HEK293 (cell line): ENCODE data around the gene KBTBD8.
A peak's percentile ranks its signal among the peaks of the same experiment; 100 is the strongest.

Experiments
- BCL11B ChIP-seq: fragments of 450-650 bp; formaldehyde crosslinking; IDR thresholded peaks from 2 replicates; pipeline ENCODE4 v1.5.1; 2016; ENCODE audit warnings: low read depth, missing biosample characterization, missing genetic modification characterization
- BCL6B ChIP-seq: fragments of 450-650 bp; formaldehyde crosslinking; IDR thresholded peaks from 2 replicates; pipeline ENCODE4 v1.5.1; 2017; ENCODE audit warnings: missing biosample characterization, missing genetic modification characterization
- EGR2 ChIP-seq: fragments of 450-650 bp; formaldehyde crosslinking; IDR thresholded peaks from 2 replicates; pipeline ENCODE4 v1.5.1; 2016; ENCODE audit warnings: low read depth, missing biosample characterization, missing genetic modification characterization
- HOXA7 ChIP-seq: sonication (generic); formaldehyde crosslinking; IDR thresholded peaks from 2 replicates; pipeline ENCODE4 v1.8.1; 2022; ENCODE audit warnings: missing genetic modification reagents, borderline replicate concordance
- MYNN ChIP-seq: fragments of 450-650 bp; formaldehyde crosslinking; IDR thresholded peaks from 2 replicates; pipeline ENCODE4 v1.5.1; 2016; ENCODE audit warnings: missing biosample characterization, missing genetic modification characterization, borderline replicate concordance
- OVOL3 ChIP-seq: fragments of 450-650 bp; formaldehyde crosslinking; IDR thresholded peaks from 2 replicates; pipeline ENCODE4 v1.5.1; 2016; ENCODE audit warnings: missing biosample characterization, missing genetic modification characterization
- PRDM1 ChIP-seq: fragments of 450-650 bp; formaldehyde crosslinking; IDR thresholded peaks from 2 replicates; pipeline ENCODE4; 2016; ENCODE audit warnings: missing biosample characterization, missing genetic modification characterization
- TSHZ1 ChIP-seq: fragments of 450-650 bp; formaldehyde crosslinking; IDR thresholded peaks from 2 replicates; pipeline ENCODE4 v1.5.1; 2016; ENCODE audit warnings: missing biosample characterization, missing genetic modification characterization, borderline replicate concordance
- ZBTB1 ChIP-seq: fragments of 450-650 bp; formaldehyde crosslinking; IDR thresholded peaks from 2 replicates; pipeline ENCODE4 v1.5.1; 2016; ENCODE audit warnings: missing biosample characterization, missing genetic modification characterization
- ZBTB26 ChIP-seq: fragments of 450-650 bp; formaldehyde crosslinking; optimal IDR thresholded peaks from 2 replicates; pipeline ENCODE3; 2016; ENCODE audit warnings: missing biosample characterization, mild to moderate bottlenecking, missing genetic modification characterization
- ZBTB6 ChIP-seq: fragments of 450-650 bp; formaldehyde crosslinking; IDR thresholded peaks from 2 replicates; pipeline ENCODE4 v1.5.1; 2017; ENCODE audit warnings: missing biosample characterization, missing genetic modification characterization
- ZFP37 ChIP-seq: fragments of 450-650 bp; formaldehyde crosslinking; IDR thresholded peaks from 2 replicates; pipeline ENCODE4 v1.5.1; 2016; ENCODE audit warnings: missing biosample characterization, missing genetic modification characterization
- ZNF133 ChIP-seq: fragments of 450-650 bp; formaldehyde crosslinking; IDR thresholded peaks from 2 replicates; pipeline ENCODE4 v1.5.1; 2016; ENCODE audit warnings: missing biosample characterization, missing genetic modification characterization
- ZNF18 ChIP-seq: fragments of 450-650 bp; formaldehyde crosslinking; IDR thresholded peaks from 2 replicates; pipeline ENCODE4 v1.5.1; 2016; ENCODE audit warnings: missing biosample characterization, missing genetic modification characterization
- ZNF202 ChIP-seq: fragments of 450-650 bp; formaldehyde crosslinking; IDR thresholded peaks from 2 replicates; pipeline ENCODE4 v1.5.1; 2016; ENCODE audit warnings: missing biosample characterization, missing genetic modification characterization, borderline replicate concordance
- ZNF266 ChIP-seq: fragments of 450-650 bp; formaldehyde crosslinking; IDR thresholded peaks from 2 replicates; pipeline ENCODE4 v1.5.1; 2016; ENCODE audit warnings: missing biosample characterization, missing genetic modification characterization, low read depth
- ZNF274 ChIP-seq, 2 experiments: fragments of 200-500 bp in 1 of 2; fragments of 450-650 bp in 1 of 2; sonication (Bioruptor generic) in 1 of 2; formaldehyde crosslinking in 1 of 2; IDR thresholded peaks; 2 replicates each; pipeline versions ENCODE4 v1.5.1 to v1.6.1; 2014 to 2016; ENCODE audit warnings: borderline replicate concordance in 1 of 2, inconsistent platforms in 1 of 2, low read length in 1 of 2, missing biosample characterization in 1 of 2, missing genetic modification characterization in 1 of 2
- ZNF292 ChIP-seq: fragments of 450-650 bp; formaldehyde crosslinking; IDR thresholded peaks from 2 replicates; pipeline ENCODE4 v1.5.1; 2016; ENCODE audit warnings: low read depth, missing biosample characterization, missing genetic modification characterization, borderline replicate concordance
- ZNF398 ChIP-seq: fragments of 450-650 bp; formaldehyde crosslinking; IDR thresholded peaks from 2 replicates; pipeline ENCODE4 v1.5.1; 2017; ENCODE audit warnings: missing biosample characterization, missing genetic modification characterization
- ZNF423 ChIP-seq: fragments of 450-650 bp; formaldehyde crosslinking; IDR thresholded peaks from 2 replicates; pipeline ENCODE4 v1.5.1; 2016; ENCODE audit warnings: missing biosample characterization, missing genetic modification characterization
- ZNF426 ChIP-seq: fragments of 450-650 bp; formaldehyde crosslinking; IDR thresholded peaks from 2 replicates; pipeline ENCODE4 v1.5.1; 2017; ENCODE audit warnings: missing biosample characterization, missing genetic modification characterization, mild to moderate bottlenecking, inconsistent platforms, moderate library complexity
- ZNF510 ChIP-seq: fragments of 450-650 bp; formaldehyde crosslinking; IDR thresholded peaks from 2 replicates; pipeline ENCODE4 v1.5.1; 2018; ENCODE audit warnings: mild to moderate bottlenecking, missing genetic modification characterization, missing biosample characterization; ENCODE audit not compliant: insufficient replicate concordance
- ZNF548 ChIP-seq: fragments of 450-650 bp; formaldehyde crosslinking; IDR thresholded peaks from 2 replicates; pipeline ENCODE4 v1.5.1; 2016; ENCODE audit warnings: missing biosample characterization, missing genetic modification characterization
- ZNF561 ChIP-seq: fragments of 450-650 bp; IDR thresholded peaks from 2 replicates; pipeline ENCODE4 v1.5.1; 2018; ENCODE audit warnings: missing biosample characterization, missing genetic modification characterization, borderline replicate concordance
- ZNF571 ChIP-seq: fragments of 450-650 bp; formaldehyde crosslinking; IDR thresholded peaks from 2 replicates; pipeline ENCODE4 v1.5.0; 2017; ENCODE audit warnings: missing biosample characterization, missing genetic modification characterization
- ZNF654 ChIP-seq: fragments of 450-650 bp; formaldehyde crosslinking; IDR thresholded peaks from 2 replicates; pipeline ENCODE4 v1.5.1; 2016; ENCODE audit warnings: low read depth, missing biosample characterization, missing genetic modification characterization
- ZNF785 ChIP-seq: fragments of 450-650 bp; formaldehyde crosslinking; IDR thresholded peaks from 2 replicates; pipeline ENCODE4 v1.5.1; 2016; ENCODE audit warnings: missing biosample characterization, missing genetic modification characterization

KBTBD8 gene

GRCh38 chr3:66998113-66998903 lies at the start of gene KBTBD8 (continued):
- TF ChIP-seq ZBTB6 (tag by site-specific recombination) (peak; percentile 91), ZBTB1 (tag by site-specific recombination) (0 out of 2 replicates have a peak, but pooled peaks have one; percentile 43), ZNF654 (no peak), ZNF398 (tag by site-specific recombination) (peak; percentile 72), ZNF510 (no peak), ZNF426 (tag by site-specific recombination) (no peak), OVOL3 (tag by site-specific recombination) (no peak), BCL11B (tag by site-specific recombination) (no peak), PRDM1 (tag by site-specific recombination) (peak; percentile 30; the same call in 1 of the 2 replicates), ZNF561 (tag by site-specific recombination) (no peak), TSHZ1 (tag by site-specific recombination) (0 out of 2 replicates have a peak, but pooled peaks have one; percentile 10), ZNF571 (tag by site-specific recombination) (no peak), ZNF133 (tag by site-specific recombination) (no peak), ZBTB26 (peak; percentile 71), ZNF423 (peak; percentile 36; the same call in 1 of the 2 replicates), MYNN (no peak), ZNF202 (tag by site-specific recombination) (no peak), ZNF18 (tag by site-specific recombination) (no peak), ZNF292 (tag by site-specific recombination) (no peak), ZNF266 (tag by site-specific recombination) (no peak), ZFP37 (tag by site-specific recombination) (0 out of 2 replicates have a peak, but pooled peaks have one; percentile 38), ZNF785 (tag by site-specific recombination) (0 out of 2 replicates have a peak, but pooled peaks have one; percentile 37), HOXA7 (CRISPR knock-in tag) (no peak), EGR2 (peak; percentile 76), BCL6B (tag by site-specific recombination) (no peak), ZNF548 (tag by site-specific recombination) (no peak), ZNF274 (IDR thresholded peaks at IDR 0.05; ENCODE audit: low read length) (no peak), ZNF274 (tag by site-specific recombination; IDR thresholded peaks at IDR 0.05; ENCODE audit: borderline replicate concordance) (no peak)
